Loucy (cell line): ENCODE results near the gene SHBG.
A peak's percentile ranks its signal among the peaks of the same experiment; 100 is the strongest.

Source experiments
- H2AFZ ChIP-seq: fragments of 200-600 bp; sonication (generic); 2 replicates; pipeline ENCODE4 v1.6.0; 2016; ENCODE audit warnings: antibody characterized with exemption, mild to moderate bottlenecking, low read length, moderate library complexity
- H3F3A ChIP-seq: fragments of 200-600 bp; 2 replicates; pipeline ENCODE4 v1.6.0; 2016; ENCODE audit warnings: antibody characterized with exemption, low read depth, mild to moderate bottlenecking
- H3K27me3 ChIP-seq: fragments of 200-600 bp; sonication (generic); 2 replicates; pipeline ENCODE4 v1.6.1; 2014; ENCODE audit warnings: low read length, mild to moderate bottlenecking; ENCODE audit not compliant: insufficient read depth, poor library complexity, severe bottlenecking
- H3K36me3 ChIP-seq: fragments of 200-600 bp; sonication (generic); 2 replicates; pipeline ENCODE4 v1.6.1; 2016; ENCODE audit warnings: low read length; ENCODE audit not compliant: insufficient read depth
- H3K4me1 ChIP-seq: fragments of 200-600 bp; sonication (generic); 2 replicates; pipeline ENCODE4 v1.5.1; 2014; ENCODE audit warnings: low read length, mild to moderate bottlenecking; ENCODE audit not compliant: insufficient read depth, poor library complexity, severe bottlenecking
- H3K4me2 ChIP-seq: fragments of 200-600 bp; sonication (generic); 2 replicates; pipeline ENCODE4 v1.6.0; 2014; ENCODE audit warnings: antibody characterized with exemption, low read length, low read depth, mild to moderate bottlenecking; ENCODE audit not compliant: poor library complexity, severe bottlenecking
- H3K4me3 ChIP-seq: fragments of 200-600 bp; sonication (generic); 2 replicates; pipeline ENCODE4 v1.5.1; 2014; ENCODE audit warnings: low read length, mild to moderate bottlenecking, mixed read lengths; ENCODE audit not compliant: poor library complexity, severe bottlenecking
- H3K79me2 ChIP-seq: fragments of 200-600 bp; sonication (generic); 2 replicates; pipeline ENCODE4 v1.6.1; 2014; ENCODE audit warnings: low read length; ENCODE audit not compliant: insufficient read depth
- H3K9ac ChIP-seq: fragments of 200-600 bp; sonication (generic); 2 replicates; pipeline ENCODE4 v1.6.0; 2014; ENCODE audit warnings: mild to moderate bottlenecking, low read depth, low read length, moderate library complexity; ENCODE audit not compliant: poor library complexity, severe bottlenecking
- H3K9me2 ChIP-seq: fragments of 200-600 bp; sonication (generic); replicated peaks from 2 replicates; pipeline ENCODE4 v1.6.1; 2016; ENCODE audit warnings: low read depth, low read length, mixed read lengths
- H3K9me3 ChIP-seq: fragments of 200-600 bp; sonication (generic); 2 replicates; pipeline ENCODE4 v1.6.1; 2014; ENCODE audit warnings: mild to moderate bottlenecking, antibody characterized with exemption, low read length, low read depth; ENCODE audit not compliant: insufficient read depth
- H4K20me1 ChIP-seq: fragments of 200-600 bp; sonication (generic); 2 replicates; pipeline ENCODE4 v1.6.0; 2014; ENCODE audit warnings: antibody characterized with exemption, low read length, mild to moderate bottlenecking; ENCODE audit not compliant: insufficient read depth, poor library complexity, severe bottlenecking
- CTCF ChIP-seq: fragments of 200-600 bp; sonication (generic); conservative IDR thresholded peaks from 2 replicates; pipeline ENCODE4 v1.5.1; 2014; ENCODE audit warnings: mild to moderate bottlenecking, antibody characterized with exemption, low read length
- EZH2phosphoT487 ChIP-seq: fragments of 200-600 bp; IDR thresholded peaks from 2 replicates; pipeline ENCODE4 v1.6.1; 2018; ENCODE audit warnings: antibody characterized with exemption, mild to moderate bottlenecking, moderate library complexity, borderline replicate concordance

SHBG gene

DNA sequence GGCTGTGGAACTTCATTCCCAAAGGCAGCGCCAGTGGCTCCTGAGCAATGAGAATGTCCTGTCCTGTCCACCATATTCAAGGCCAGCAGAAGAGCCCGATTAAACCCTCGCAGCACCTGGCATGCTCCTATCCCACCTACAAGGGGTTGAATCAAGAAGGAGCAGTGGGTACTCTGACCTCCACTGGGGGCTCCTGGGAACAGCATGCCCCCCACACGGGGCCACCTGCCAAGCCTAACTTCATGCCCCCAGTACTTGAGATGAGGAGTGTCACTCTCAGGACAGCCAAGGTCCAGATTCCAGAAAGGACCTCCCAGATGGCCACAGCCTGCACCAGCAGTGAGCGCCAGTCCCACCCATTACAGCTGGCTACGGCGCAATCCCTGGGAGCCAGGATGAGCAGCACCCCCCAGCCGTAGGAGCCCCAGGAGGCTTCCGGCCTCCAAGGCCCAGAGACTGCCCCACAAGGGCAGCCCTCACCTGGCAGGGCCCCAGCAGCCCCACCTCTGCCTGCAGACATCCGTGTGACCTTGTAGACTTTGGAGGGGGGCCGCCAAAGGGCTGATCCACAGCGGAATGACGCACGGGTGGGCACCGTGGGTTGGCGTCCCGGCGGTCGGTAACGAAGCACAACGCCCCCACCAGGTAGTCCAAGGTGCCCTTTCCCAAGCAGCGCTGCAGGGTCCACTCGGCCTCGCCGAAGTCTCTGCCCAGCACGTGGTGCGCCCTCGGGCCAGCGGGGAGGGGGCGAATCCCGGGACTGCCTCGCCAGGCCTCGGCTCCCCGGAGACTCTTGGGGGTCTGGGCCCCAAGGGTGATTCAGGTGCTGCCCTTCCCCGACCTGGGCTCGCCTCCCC, 47.3 kb upstream of the SHBG start:
- Histone ChIP-seq H3K9me3 (no peaks in the 10 kb centered on the region), H3K36me3 (peaks cover 34% of the 10 kb centered on the region), H3F3A (peaks cover 18% of the 10 kb centered on the region), H3K4me1 (peaks cover 33% of the 10 kb centered on the region), H3K27me3 (no peaks in the 10 kb centered on the region), H2AFZ (no peak overlapping the region), H4K20me1 (peaks cover 19% of the 10 kb centered on the region), H3K79me2 (peaks cover 59% of the 10 kb centered on the region), H3K9ac (peak overlapping the region; percentile 95), H3K4me2 (peak overlapping the region; percentile 81), H3K9me2 (no peaks in the 10 kb centered on the region), H3K4me3 (peak overlapping the region; percentile 96)
- TF ChIP-seq EZH2phosphoT487: no peak

DNA sequence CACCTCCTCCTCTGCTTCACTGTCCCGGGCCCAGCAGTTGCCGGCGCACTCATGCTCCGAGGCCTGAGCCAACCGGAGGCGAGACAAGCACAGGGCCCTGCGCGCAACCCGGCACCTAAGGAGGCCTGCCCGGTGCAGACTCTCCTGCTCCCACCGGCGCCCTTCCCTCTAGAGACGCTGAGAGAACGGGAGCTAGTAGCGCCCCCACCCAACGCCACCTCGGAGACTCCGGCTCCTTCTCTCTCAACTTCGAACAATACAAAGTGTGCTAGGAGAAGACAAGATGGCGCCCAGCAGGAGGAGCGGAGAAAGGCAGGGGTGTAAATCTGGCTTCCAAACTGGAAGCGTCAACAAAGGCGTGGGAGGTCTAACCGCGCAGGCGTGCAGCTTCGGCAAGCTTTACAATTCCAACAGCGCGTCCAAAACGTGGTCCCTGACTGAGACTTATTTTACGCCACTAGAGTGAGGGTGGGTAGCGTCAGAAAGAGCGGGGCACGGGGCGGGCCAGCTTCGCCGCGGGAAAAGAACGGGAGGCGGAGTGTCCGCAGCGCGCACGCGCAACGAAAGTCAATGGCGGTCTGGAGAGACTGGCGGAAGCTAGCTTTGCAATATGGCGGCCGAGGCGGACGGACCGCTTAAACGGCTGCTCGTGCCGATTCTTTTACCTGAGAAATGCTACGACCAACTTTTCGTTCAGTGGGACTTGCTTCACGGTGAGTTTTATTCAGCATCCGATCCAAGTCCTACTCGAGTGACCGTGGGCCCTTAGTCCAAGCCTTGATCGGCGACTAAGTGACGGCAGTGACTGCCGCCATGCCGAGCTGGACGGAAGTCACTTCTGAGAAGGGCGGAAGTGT, 46.5 kb upstream of the SHBG start, which contains the start of gene MPDU1:
Gene MPDU1, plus strand, starts transcription at position 600 of the 857 bp plus-strand sequence. Its CDS starts 11 bp downstream, at position 611.
- peak within 1 kb of the TSS; percentile 96 for H3K4me3 ChIP-seq
- H3K79me2 ChIP-seq: peaks cover 55% of the 10 kb centered on the region
- H3K36me3 ChIP-seq: peaks cover 25% of the 10 kb centered on the region
- no peaks in the 10 kb centered on the region for H3K9me3 ChIP-seq
- TF ChIP-seq EZH2phosphoT487 (no peak), CTCF (no peak)
- peaks cover 10% of the 10 kb centered on the region for H4K20me1 ChIP-seq
- peaks cover 13% of the 10 kb centered on the region for H3F3A ChIP-seq
- no peaks in the 10 kb centered on the region for H3K27me3 ChIP-seq
- H3K9ac ChIP-seq: peak within 1 kb of the TSS; percentile 95
- no peaks in the 10 kb centered on the region for H3K9me2 ChIP-seq
- peaks cover 29% of the 10 kb centered on the region for H3K4me1 ChIP-seq
- peak within 1 kb of the TSS; percentile 91 for H2AFZ ChIP-seq
- peak within 1 kb of the TSS; percentile 94 for H3K4me2 ChIP-seq

DNA sequence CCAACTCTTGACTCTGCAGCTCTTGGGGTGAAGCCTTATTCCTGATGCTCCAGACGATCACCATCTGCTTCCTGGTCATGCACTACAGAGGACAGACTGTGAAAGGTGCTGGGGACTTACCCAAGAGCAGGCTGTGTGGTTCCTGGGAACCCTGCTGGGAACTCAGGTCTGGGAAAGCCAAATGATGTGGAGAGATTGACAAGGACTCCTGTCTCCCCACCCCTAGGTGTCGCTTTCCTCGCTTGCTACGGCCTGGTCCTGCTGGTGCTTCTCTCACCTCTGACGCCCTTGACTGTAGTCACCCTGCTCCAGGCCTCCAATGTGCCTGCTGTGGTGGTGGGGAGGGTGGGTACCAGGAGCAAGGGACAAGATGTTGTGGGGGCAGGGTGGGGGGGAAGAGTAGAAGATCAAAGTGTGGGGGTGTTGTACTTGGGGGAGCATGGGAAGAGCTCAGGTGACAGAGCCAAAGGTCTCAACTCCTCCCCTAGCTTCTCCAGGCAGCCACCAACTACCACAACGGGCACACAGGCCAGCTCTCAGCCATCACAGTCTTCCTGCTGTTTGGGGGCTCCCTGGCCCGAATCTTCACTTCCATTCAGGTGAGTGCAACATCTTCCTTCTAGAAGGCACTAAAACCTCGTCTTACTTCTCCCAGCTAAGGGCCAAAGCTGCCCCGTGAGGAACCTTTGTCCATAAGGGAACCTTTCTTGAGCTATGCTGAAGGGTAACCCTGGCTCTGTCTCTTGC, 43.1 kb upstream of the SHBG start:
- Histone ChIP-seq H3K36me3 (peaks cover 13% of the 10 kb centered on the region; the same call in 1 of the 2 replicates), H3K4me2 (no peak overlapping the region)
- TF ChIP-seq EZH2phosphoT487 (no peak), CTCF (peak; percentile 39)

More for the DNA sequence above, 43.1 kb upstream of the SHBG start:
- Histone ChIP-seq H3K4me1 (peaks cover 20% of the 10 kb centered on the region), H3K4me3 (no peak overlapping the region), H4K20me1 (no peaks in the 10 kb centered on the region), H2AFZ (no peak overlapping the region), H3K79me2 (peaks cover 40% of the 10 kb centered on the region), H3F3A (no peaks in the 10 kb centered on the region), H3K27me3 (no peaks in the 10 kb centered on the region), H3K9me3 (no peaks in the 10 kb centered on the region), H3K9ac (no peak overlapping the region), H3K9me2 (no peaks in the 10 kb centered on the region)
